ENCODE results near the gene TMEM134.

TMEM134 gene

DNA sequence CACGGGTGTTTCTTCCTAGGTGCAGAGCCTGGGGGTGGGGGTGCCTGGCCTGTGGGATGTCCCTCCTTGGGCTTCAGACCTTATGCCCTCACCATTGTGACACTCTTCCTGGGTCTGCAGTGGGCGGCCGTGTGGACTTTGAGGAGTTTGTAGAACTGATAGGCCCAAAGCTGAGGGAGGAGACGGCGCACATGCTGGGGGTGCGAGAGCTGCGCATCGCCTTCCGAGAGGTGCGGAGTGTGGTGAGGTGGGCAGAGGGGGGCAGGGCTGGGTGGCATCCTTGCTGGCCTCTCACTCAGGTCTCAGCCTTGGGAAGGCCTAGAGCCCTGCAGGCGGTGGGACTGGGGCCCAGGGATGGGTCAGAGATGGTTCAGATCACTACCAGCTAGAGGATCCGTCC is 11.6 kb downstream of the TMEM134 start:
- no peak overlapping the region for H3K27ac ChIP-seq (ENCODE audit: low read depth, low read length)
- TF ChIP-seq, protein P1, sequence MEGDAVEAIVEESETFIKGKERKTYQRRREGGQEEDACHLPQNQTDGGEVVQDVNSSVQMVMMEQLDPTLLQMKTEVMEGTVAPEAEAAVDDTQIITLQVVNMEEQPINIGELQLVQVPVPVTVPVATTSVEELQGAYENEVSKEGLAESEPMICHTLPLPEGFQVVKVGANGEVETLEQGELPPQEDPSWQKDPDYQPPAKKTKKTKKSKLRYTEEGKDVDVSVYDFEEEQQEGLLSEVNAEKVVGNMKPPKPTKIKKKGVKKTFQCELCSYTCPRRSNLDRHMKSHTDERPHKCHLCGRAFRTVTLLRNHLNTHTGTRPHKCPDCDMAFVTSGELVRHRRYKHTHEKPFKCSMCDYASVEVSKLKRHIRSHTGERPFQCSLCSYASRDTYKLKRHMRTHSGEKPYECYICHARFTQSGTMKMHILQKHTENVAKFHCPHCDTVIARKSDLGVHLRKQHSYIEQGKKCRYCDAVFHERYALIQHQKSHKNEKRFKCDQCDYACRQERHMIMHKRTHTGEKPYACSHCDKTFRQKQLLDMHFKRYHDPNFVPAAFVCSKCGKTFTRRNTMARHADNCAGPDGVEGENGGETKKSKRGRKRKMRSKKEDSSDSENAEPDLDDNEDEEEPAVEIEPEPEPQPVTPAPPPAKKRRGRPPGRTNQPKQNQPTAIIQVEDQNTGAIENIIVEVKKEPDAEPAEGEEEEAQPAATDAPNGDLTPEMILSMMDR (IDR thresholded peaks at IDR 0.05; ENCODE audit: low read depth, low read length, poor library complexity, severe bottlenecking): no peak
- TF ChIP-seq EZH2phosphoT487 (IDR thresholded peaks at IDR 0.05; ENCODE audit: borderline replicate concordance, low read length): no peak
- H3K4me3 ChIP-seq (ENCODE audit: low read length): no peak overlapping the region
- H3K27me3 ChIP-seq (ENCODE audit: control insufficient read depth, low read length): no peaks in the 10 kb centered on the region
- H3K4me1 ChIP-seq (ENCODE audit: control insufficient read depth, low read length): peaks cover 47% of the 10 kb centered on the region
- no peaks in the 10 kb centered on the region for H4K20me1 ChIP-seq (ENCODE audit: control insufficient read depth, insufficient read depth, low read depth, low read length)
- no peaks in the 10 kb centered on the region for H3K9me2 ChIP-seq (replicated peaks; ENCODE audit: control insufficient read depth, low read length)
- no peaks in the 10 kb centered on the region for H3K9me3 ChIP-seq (ENCODE audit: control insufficient read depth, insufficient read depth, low read length)
- H3K79me2 ChIP-seq (ENCODE audit: control insufficient read depth, low read length): no peaks in the 10 kb centered on the region
- H3F3A ChIP-seq (ENCODE audit: control insufficient read depth, insufficient read depth): peaks cover 26% of the 10 kb centered on the region
- no peaks in the 10 kb centered on the region for H3K36me3 ChIP-seq (ENCODE audit: control insufficient read depth, low read length)
- no peak overlapping the region for H3K4me2 ChIP-seq (ENCODE audit: low read length)

DNA sequence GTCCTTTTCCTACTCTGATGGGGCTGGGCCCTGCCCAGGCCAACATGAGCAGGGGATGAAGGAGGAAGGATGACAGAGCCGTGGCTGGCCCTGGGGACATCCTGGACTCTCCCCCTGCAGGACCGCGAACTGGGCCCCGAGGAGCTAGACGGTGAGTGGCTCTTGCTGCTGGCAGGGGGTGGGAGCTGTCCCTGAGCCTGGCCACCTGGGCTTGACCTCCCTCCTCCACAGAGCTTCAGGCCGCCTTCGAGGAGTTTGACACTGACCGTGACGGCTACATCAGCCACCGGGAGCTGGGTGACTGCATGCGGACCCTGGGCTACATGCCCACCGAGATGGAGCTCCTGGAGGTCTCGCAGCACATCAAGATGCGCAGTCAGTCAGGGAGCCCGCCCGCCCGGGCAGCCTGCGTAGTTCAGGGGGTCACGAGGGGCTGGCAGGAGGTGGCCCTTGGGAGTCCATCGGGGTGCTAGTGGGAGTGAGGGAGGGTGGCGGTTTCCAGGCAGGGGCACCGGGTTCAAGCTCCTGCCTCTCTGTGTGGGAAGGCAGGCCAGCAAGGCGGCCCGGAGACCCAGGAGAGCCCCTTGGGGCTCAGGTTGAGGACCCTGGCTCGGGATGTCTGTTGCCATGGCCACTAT is 12.9 kb downstream of the TMEM134 start:
- Histone ChIP-seq H3K9me2 (replicated peaks; ENCODE audit: control insufficient read depth, low read length) (no peaks in the 10 kb centered on the region), H3K4me2 (ENCODE audit: low read length) (no peak overlapping the region), H4K20me1 (ENCODE audit: control insufficient read depth, insufficient read depth, low read depth, low read length) (no peaks in the 10 kb centered on the region), H3K79me2 (ENCODE audit: control insufficient read depth, low read length) (no peaks in the 10 kb centered on the region), H3K4me3 (ENCODE audit: low read length) (no peak overlapping the region), H3K36me3 (ENCODE audit: control insufficient read depth, low read length) (no peaks in the 10 kb centered on the region), H3K27me3 (ENCODE audit: control insufficient read depth, low read length) (no peaks in the 10 kb centered on the region), H3K9me3 (ENCODE audit: control insufficient read depth, insufficient read depth, low read length) (no peaks in the 10 kb centered on the region), H3F3A (ENCODE audit: control insufficient read depth, insufficient read depth) (peaks cover 20% of the 10 kb centered on the region), H3K4me1 (ENCODE audit: control insufficient read depth, low read length) (peaks cover 41% of the 10 kb centered on the region), H3K27ac (ENCODE audit: low read depth, low read length) (no peak overlapping the region)
- TF ChIP-seq, protein P1 (IDR thresholded peaks at IDR 0.05; ENCODE audit: low read depth, low read length, poor library complexity, severe bottlenecking): no peak
- TF ChIP-seq EZH2phosphoT487 (IDR thresholded peaks at IDR 0.05; ENCODE audit: borderline replicate concordance, low read length): no peak

DNA sequence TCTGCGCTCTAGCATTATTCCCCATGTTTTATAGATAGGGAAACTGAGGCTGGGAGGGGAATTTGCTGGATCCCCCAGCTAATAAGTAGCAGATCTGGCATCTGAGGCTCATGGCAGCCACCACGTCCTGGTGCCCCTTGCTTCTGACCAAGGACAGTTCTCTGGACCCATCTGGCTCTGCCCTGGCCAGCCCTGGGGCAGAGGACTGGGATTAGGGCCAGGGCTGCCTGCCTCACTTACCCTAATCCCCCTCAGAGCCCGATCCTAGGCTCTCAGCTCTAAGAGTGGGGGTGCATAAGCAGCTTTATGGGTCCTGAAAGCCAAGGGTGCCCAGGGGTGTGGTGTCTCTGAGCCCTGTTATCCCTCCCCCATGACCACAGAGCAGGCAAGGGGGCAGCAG is 14.0 kb downstream of the TMEM134 start, which contains the start of gene CABP4:
Gene CABP4 (plus strand): TSS at position 301 of the 400 bp plus-strand sequence. CDS start 70 bp downstream, at position 371.
- H3K9me3 ChIP-seq (ENCODE audit: control insufficient read depth, insufficient read depth, low read length): no peaks in the 10 kb centered on the region
- H3K4me3 ChIP-seq (ENCODE audit: low read length): no peak within 1 kb of the TSS
- H3K79me2 ChIP-seq (ENCODE audit: control insufficient read depth, low read length): no peaks in the 10 kb centered on the region
- no peaks in the 10 kb centered on the region for H4K20me1 ChIP-seq (ENCODE audit: control insufficient read depth, insufficient read depth, low read depth, low read length)
- H3K36me3 ChIP-seq (ENCODE audit: control insufficient read depth, low read length): no peaks in the 10 kb centered on the region
- TF ChIP-seq, protein P1 (IDR thresholded peaks at IDR 0.05; ENCODE audit: low read depth, low read length, poor library complexity, severe bottlenecking): no peak
- TF ChIP-seq EZH2phosphoT487 (IDR thresholded peaks at IDR 0.05; ENCODE audit: borderline replicate concordance, low read length): no peak
- H3K4me2 ChIP-seq (ENCODE audit: low read length): no peak within 1 kb of the TSS
- H3F3A ChIP-seq (ENCODE audit: control insufficient read depth, insufficient read depth): peaks cover 14% of the 10 kb centered on the region
- peaks cover 41% of the 10 kb centered on the region for H3K4me1 ChIP-seq (ENCODE audit: control insufficient read depth, low read length)
- H3K27me3 ChIP-seq (ENCODE audit: control insufficient read depth, low read length): no peaks in the 10 kb centered on the region
- H3K27ac ChIP-seq (ENCODE audit: low read depth, low read length): no peak within 1 kb of the TSS
- no peaks in the 10 kb centered on the region for H3K9me2 ChIP-seq (replicated peaks; ENCODE audit: control insufficient read depth, low read length)
